IMR-90 (cell line): ENCODE results near the gene ATP9B. TPM values are rescaled to one million over a fixed set of nuclear protein-coding genes. Genes with fewer than 3 reads are reported as not detected.

ENCODE experiments used
- ATAC-seq: fragments of 200-7000 bp; cut with Tn5 transposase; 2 replicates; pipeline ENCODE4 v1.9.1; 2020; ENCODE audit warnings: low read depth, mild to moderate bottlenecking, moderate library complexity
- BruUV-seq: library from RNA; stranded (reverse); fragments of 400-500 nt; replicated peaks from 2 replicates; lab custom pipeline; 2021; lab: Mats Ljungman, UMichigan
- CTCF ChIA-PET: fragments of 300-600 bp; formaldehyde crosslinking; extraction: SDS; loops from one replicate; lab custom pipeline; 2021; ENCODE audit warnings: antibody characterized with exemption; lab: Yijun Ruan, JAX
- POLR2A ChIA-PET: fragments of 300-600 bp; sonication (Branson Sonifier 250); formaldehyde crosslinking; loops from one replicate; lab custom pipeline; 2022; ENCODE audit warnings: antibody characterized with exemption; ENCODE audit not compliant: unreplicated experiment; lab: Charles Lee
- DNase-seq: peaks from one replicate; pipeline ENCODE4 v3.0.0; 2013
- H2AFZ ChIP-seq: replicated peaks from 2 replicates; pipeline ENCODE3; 2013; ENCODE audit warnings: low read length, mild to moderate bottlenecking; ENCODE audit not compliant: poor library complexity
- H2AK5ac ChIP-seq: 2 replicates; pipeline ENCODE4 v1.6.1; 2013; ENCODE audit warnings: low read depth, low read length, inconsistent platforms
- H2AK9ac ChIP-seq: replicated peaks from 2 replicates; pipeline ENCODE3; 2013; ENCODE audit warnings: mild to moderate bottlenecking, low read depth, low read length, moderate library complexity; ENCODE audit not compliant: poor library complexity
- H2BK120ac ChIP-seq: 2 replicates; pipeline ENCODE4 v1.6.1; 2013; ENCODE audit warnings: low read depth, low read length, inconsistent platforms
- H2BK15ac ChIP-seq: 3 replicates; pipeline ENCODE4 v1.6.1; 2013; ENCODE audit warnings: low read depth, low read length, inconsistent platforms
- H2BK20ac ChIP-seq: 2 replicates; pipeline ENCODE4 v1.6.1; 2013; ENCODE audit warnings: low read depth, mild to moderate bottlenecking, inconsistent platforms, low read length, moderate library complexity
- H2BK5ac ChIP-seq: 2 replicates; pipeline ENCODE4 v1.6.1; 2013; ENCODE audit warnings: mild to moderate bottlenecking, low read depth, low read length, inconsistent platforms; ENCODE audit not compliant: poor library complexity, severe bottlenecking
- H3K14ac ChIP-seq: replicated peaks from 2 replicates; pipeline ENCODE4 v1.6.1; 2013; ENCODE audit warnings: low read depth, low read length, inconsistent platforms
- H3K18ac ChIP-seq: 2 replicates; pipeline ENCODE4 v1.6.1; 2013; ENCODE audit warnings: low read depth, low read length, control low read depth
- H3K23ac ChIP-seq: 2 replicates; pipeline ENCODE4 v1.6.1; 2013; ENCODE audit warnings: low read depth, low read length, inconsistent platforms
- H3K27ac ChIP-seq: 2 replicates; pipeline ENCODE4 v1.5.1; 2013; ENCODE audit warnings: mild to moderate bottlenecking, control low read depth, low read length; ENCODE audit not compliant: insufficient read depth
- H3K27me3 ChIP-seq: 2 replicates; pipeline ENCODE4 v1.6.1; 2013; ENCODE audit warnings: low read length; ENCODE audit not compliant: control insufficient read depth, insufficient read depth
- H3K36me3 ChIP-seq: 2 replicates; pipeline ENCODE4 v1.6.1; 2013; ENCODE audit warnings: low read length, mixed read lengths; ENCODE audit not compliant: control insufficient read depth, insufficient read depth
- H3K4ac ChIP-seq: 2 replicates; pipeline ENCODE4 v1.6.1; 2013; ENCODE audit warnings: low read depth, low read length, inconsistent platforms
- H3K4me1 ChIP-seq: 2 replicates; pipeline ENCODE4 v1.6.1; 2013; ENCODE audit warnings: low read length, mixed read lengths; ENCODE audit not compliant: control insufficient read depth, insufficient read depth
- H3K4me2 ChIP-seq: 2 replicates; pipeline ENCODE4 v1.6.1; 2013; ENCODE audit warnings: low read depth, mild to moderate bottlenecking, control low read depth, low read length, moderate library complexity
- H3K4me3 ChIP-seq: 2 replicates; pipeline ENCODE4 v1.5.1; 2013; ENCODE audit warnings: low read depth, mild to moderate bottlenecking, control low read depth, low read length, moderate library complexity; ENCODE audit not compliant: insufficient read depth
- H3K56ac ChIP-seq: 2 replicates; pipeline ENCODE4 v1.6.1; 2013; ENCODE audit warnings: low read length, inconsistent platforms; ENCODE audit not compliant: insufficient read depth; ENCODE audit errors: extremely low read depth
- H3K79me1 ChIP-seq, 2 experiments: 2 replicates each; pipeline ENCODE4 v1.6.1; 2013; ENCODE audit warnings: low read length in 2 of 2, inconsistent platforms in 1 of 2, low read depth in 1 of 2
- H3K9ac ChIP-seq: 2 replicates; pipeline ENCODE4 v1.6.1; 2013; ENCODE audit warnings: low read depth, low read length, control low read depth
- H3K9me1 ChIP-seq: 2 replicates; pipeline ENCODE4 v1.6.1; 2013; ENCODE audit warnings: low read length, inconsistent platforms; ENCODE audit not compliant: insufficient read depth
- H3K9me3 ChIP-seq: 2 replicates; pipeline ENCODE4 v1.6.1; 2013; ENCODE audit warnings: low read length; ENCODE audit not compliant: control insufficient read depth, insufficient read depth
- H4K20me1 ChIP-seq: 2 replicates; pipeline ENCODE4 v1.6.1; 2013; ENCODE audit warnings: low read length, inconsistent platforms; ENCODE audit not compliant: insufficient read depth
- H4K5ac ChIP-seq: 2 replicates; pipeline ENCODE4 v1.6.1; 2013; ENCODE audit warnings: mild to moderate bottlenecking, low read depth, low read length, control low read depth
- H4K8ac ChIP-seq, 2 experiments: 2 replicates each; pipeline ENCODE4 v1.6.1; 2013; ENCODE audit warnings: low read depth in 2 of 2, low read length in 2 of 2, control low read depth in 1 of 2, inconsistent platforms in 1 of 2
- H4K91ac ChIP-seq: 2 replicates; pipeline ENCODE4 v1.6.1; 2013; ENCODE audit warnings: low read depth, low read length, inconsistent platforms; ENCODE audit not compliant: insufficient read depth
- BHLHE40 ChIP-seq: fragments of 150-350 bp; IDR thresholded peaks from 2 replicates; pipeline ENCODE4 v1.6.1; 2016; ENCODE audit warnings: mild to moderate bottlenecking, low read depth, low read length
- CEBPB ChIP-seq: IDR thresholded peaks from 2 replicates; pipeline ENCODE4 v1.6.1; 2012; ENCODE audit warnings: low read depth, low read length, improper control_type of control experiment
- CHD1 ChIP-seq: IDR thresholded peaks from 2 replicates; pipeline ENCODE4 v1.6.1; 2012; ENCODE audit warnings: low read depth, low read length, improper control_type of control experiment
- FOS ChIP-seq: fragments of 150-350 bp; IDR thresholded peaks from 2 replicates; pipeline ENCODE4 v1.6.1; 2016; ENCODE audit warnings: low read depth, low read length
- MAFK ChIP-seq: IDR thresholded peaks from 2 replicates; pipeline ENCODE4 v1.6.1; 2012; ENCODE audit warnings: low read depth, low read length, improper control_type of control experiment
- MAZ ChIP-seq: IDR thresholded peaks from 2 replicates; pipeline ENCODE4 v1.6.1; 2012; ENCODE audit warnings: low read depth, mild to moderate bottlenecking, low read length, improper control_type of control experiment, moderate library complexity, borderline replicate concordance
- MXI1 ChIP-seq: IDR thresholded peaks from 2 replicates; pipeline ENCODE4 v1.6.1; 2012; ENCODE audit warnings: low read depth, mild to moderate bottlenecking, low read length, moderate library complexity, borderline replicate concordance
- RFX5 ChIP-seq: IDR thresholded peaks from 2 replicates; pipeline ENCODE4 v1.8.0; 2012; ENCODE audit warnings: low read depth, mild to moderate bottlenecking, low read length, moderate library complexity
- SMC3 ChIP-seq: fragments of 150-350 bp; IDR thresholded peaks from 2 replicates; pipeline ENCODE4 v1.6.1; 2016; ENCODE audit warnings: low read depth, mild to moderate bottlenecking, antibody characterized with exemption, low read length, moderate library complexity
- USF2 ChIP-seq: fragments of 150-350 bp; IDR thresholded peaks from 2 replicates; pipeline ENCODE4 v1.6.1; 2017; ENCODE audit warnings: mild to moderate bottlenecking, antibody characterized with exemption, low read length, low read depth
- WGBS, 2 experiments: methylation state at CpG; one replicate each; pipeline versions ENCODE4 v1.1.5 to v1.1.7; 2013; ENCODE audit warnings: missing lambda C conversion rate in 2 of 2; ENCODE audit not compliant: insufficient read length in 1 of 2; ENCODE audit errors: extremely low coverage in 2 of 2; 5-methylcytosine and 5-hydroxymethylcytosine counted together
- dilution Hi-C: fragments of 300-500 bp; cut with HindIII; formaldehyde crosslinking; loops from one replicate; pipeline ENCODE4 v1.14.3; 2018; ENCODE audit warnings: low sequenced_read_pairs; ENCODE audit not compliant: unreplicated experiment
- in situ Hi-C: fragments of 300-500 bp; cut with MboI; formaldehyde crosslinking; loops from 3 replicates; pipeline ENCODE4 v1.14.3; 2019; ENCODE audit warnings: low sequenced_read_pairs, inconsistent platforms, mixed read lengths
- intact Hi-C: fragments of 100-400 bp; cut with micrococcal nuclease; formaldehyde crosslinking; loops from 2 replicates; pipeline ENCODE4 v1.10.0; 2022
- polyA plus RNA-seq, 3 experiments: library from polyadenylated mRNA; depleted of rRNA; stranded (reverse); fragments of >200 nt; gene quantifications; 2 replicates each; pipeline ENCODE4 v1.2.3, GENCODE V29; 2012; ENCODE audit warnings: low replicate concordance in 1 of 3
- total RNA-seq: library from RNA; depleted of rRNA; stranded (reverse); fragments of >200 nt; gene quantifications from 2 replicates; pipeline ENCODE4 v1.2.3, GENCODE V29; 2012

ATP9B gene
- total and polyA plus RNA-seq, 2 of the 4 experiments (the other 2 are of a cell fraction), result 11.0 to 11.5 TPM

GRCh38 chr18:79321625-79322405 lies 252.6 kb downstream of the ATP9B start:
- Histone ChIP-seq H2BK5ac (no peak overlapping the region), H3K27ac (no peak overlapping the region), H3K4ac (no peak overlapping the region), H4K91ac (no peak overlapping the region), H2BK20ac (no peak overlapping the region), H3K14ac (no peak overlapping the region), H3K36me3 (no peaks in the 10 kb centered on the region), H4K5ac (no peak overlapping the region), H3K9ac (no peak overlapping the region), H2AFZ (no peak overlapping the region), H3K79me1 (no peaks in the 10 kb centered on the region), H2BK120ac (no peak overlapping the region), H3K18ac (no peak overlapping the region), H3K23ac (no peak overlapping the region), H2AK5ac (no peak overlapping the region), H3K9me1 (peaks cover 16% of the 10 kb centered on the region; the same call in 1 of the 2 replicates), H3K9me3 (no peaks in the 10 kb centered on the region), H2BK15ac (no peak overlapping the region), H3K4me2 (no peak overlapping the region), H3K56ac (no peak overlapping the region), H3K27me3 (no peaks in the 10 kb centered on the region), H4K8ac (no peak overlapping the region), H4K20me1 (no peaks in the 10 kb centered on the region; the same call in 1 of the 2 replicates), H3K4me1 (peaks cover 4% of the 10 kb centered on the region; the same call in 1 of the 2 replicates), H2AK9ac (no peak overlapping the region), H3K4me3 (no peak overlapping the region)
- ChIA-PET CTCF (no interaction called here), POLR2A (no interaction called here)
- DNase-seq (peak; percentile 44), ATAC-seq (peak; percentile 83)
- no TSS peak for BruUV-seq
- in situ Hi-C loops, result no loop called here
- WGBS, 2 experiments, result 78% methylated on average over 4 of the region's 17 CpGs; no CpG with 5 or more reads in 1 of the 2 experiments
- TF ChIP-seq FOS (peak; percentile 27; the same call in 1 of the 2 replicates), SMC3 (no peak), BHLHE40 (no peak), MXI1 (no peak), MAZ (no peak), CHD1 (no peak), USF2 (no peak), CEBPB (peak; percentile 78), RFX5 (no peak), MAFK (no peak)
- intact Hi-C loops, result no loop called here
- dilution Hi-C loops, result no loop called here
